GM12874 (cell line): ENCODE data around the gene RNF111.

ENCODE experiments used
- TF ChIP-seq, protein P1 (sequence below): IDR thresholded peaks from 2 replicates; pipeline ENCODE4 v1.5.1; 2011; ENCODE audit warnings: low read depth, mild to moderate bottlenecking, control low read depth, low read length, moderate library complexity; ENCODE audit not compliant: insufficient read depth

Gene RNF111

DNA sequence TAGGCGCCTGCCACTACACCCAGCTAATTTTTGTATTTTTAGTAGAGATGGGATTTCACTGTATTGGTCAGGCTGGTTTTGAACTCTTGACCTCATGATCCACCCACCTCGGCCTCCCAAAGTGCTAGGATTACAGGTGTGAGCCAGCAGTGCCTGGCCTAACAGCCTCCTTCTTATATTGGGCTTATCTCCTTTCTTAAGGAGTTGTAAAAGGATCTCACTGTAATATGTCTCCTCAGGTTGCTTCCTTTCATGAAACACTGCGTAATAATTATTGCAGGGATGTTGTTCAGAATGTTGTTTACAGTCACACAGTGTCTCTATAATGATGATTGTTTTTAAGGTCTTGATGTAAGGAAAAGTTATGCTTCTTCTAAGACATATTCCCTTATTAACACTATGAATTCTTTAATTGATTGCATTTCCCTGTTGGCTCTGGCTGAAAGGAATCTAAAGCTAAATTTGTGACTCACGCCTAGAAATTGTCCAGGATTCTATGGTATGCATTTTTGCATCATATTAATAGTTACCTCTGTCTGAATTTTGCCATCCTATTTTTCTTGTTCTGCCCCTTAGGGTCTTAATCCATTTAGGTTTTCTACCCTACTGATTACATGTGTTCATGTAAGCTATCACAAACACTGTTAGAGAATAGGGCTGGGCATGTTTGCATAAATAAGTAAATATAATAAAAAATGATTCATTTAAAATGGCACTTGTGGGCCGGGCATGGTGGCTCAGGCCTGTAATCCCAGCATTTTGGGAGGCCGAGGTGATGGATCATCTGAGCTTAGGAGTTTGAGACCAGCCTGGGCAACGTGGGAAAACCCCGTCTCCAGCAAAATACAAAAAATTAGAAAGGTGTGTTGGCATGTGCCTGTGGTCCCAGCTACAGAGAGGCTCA lies 24.5 kb upstream of the RNF111 start:
- TF ChIP-seq, protein P1, sequence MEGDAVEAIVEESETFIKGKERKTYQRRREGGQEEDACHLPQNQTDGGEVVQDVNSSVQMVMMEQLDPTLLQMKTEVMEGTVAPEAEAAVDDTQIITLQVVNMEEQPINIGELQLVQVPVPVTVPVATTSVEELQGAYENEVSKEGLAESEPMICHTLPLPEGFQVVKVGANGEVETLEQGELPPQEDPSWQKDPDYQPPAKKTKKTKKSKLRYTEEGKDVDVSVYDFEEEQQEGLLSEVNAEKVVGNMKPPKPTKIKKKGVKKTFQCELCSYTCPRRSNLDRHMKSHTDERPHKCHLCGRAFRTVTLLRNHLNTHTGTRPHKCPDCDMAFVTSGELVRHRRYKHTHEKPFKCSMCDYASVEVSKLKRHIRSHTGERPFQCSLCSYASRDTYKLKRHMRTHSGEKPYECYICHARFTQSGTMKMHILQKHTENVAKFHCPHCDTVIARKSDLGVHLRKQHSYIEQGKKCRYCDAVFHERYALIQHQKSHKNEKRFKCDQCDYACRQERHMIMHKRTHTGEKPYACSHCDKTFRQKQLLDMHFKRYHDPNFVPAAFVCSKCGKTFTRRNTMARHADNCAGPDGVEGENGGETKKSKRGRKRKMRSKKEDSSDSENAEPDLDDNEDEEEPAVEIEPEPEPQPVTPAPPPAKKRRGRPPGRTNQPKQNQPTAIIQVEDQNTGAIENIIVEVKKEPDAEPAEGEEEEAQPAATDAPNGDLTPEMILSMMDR = no peak

DNA sequence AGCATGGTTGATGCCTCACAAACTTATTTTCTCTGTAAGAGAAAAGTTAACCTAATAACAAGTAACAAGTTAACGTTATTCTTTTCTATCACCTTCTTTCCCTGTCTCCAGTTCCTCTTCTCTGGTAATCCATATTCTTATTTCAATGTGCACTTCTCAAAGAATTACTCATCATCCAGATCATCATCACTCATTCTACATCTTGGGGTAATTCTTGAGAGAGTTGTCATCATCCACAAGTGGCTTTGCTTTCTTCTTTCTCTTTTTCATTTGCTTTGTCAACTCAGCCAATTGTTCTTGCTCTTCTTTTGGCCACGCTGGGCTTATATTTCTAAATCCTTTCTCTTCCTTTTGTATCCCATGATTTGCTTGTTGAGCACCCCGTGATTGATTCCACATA lies 20.8 kb upstream of the RNF111 start:
- TF ChIP-seq, protein P1 = no peak

DNA sequence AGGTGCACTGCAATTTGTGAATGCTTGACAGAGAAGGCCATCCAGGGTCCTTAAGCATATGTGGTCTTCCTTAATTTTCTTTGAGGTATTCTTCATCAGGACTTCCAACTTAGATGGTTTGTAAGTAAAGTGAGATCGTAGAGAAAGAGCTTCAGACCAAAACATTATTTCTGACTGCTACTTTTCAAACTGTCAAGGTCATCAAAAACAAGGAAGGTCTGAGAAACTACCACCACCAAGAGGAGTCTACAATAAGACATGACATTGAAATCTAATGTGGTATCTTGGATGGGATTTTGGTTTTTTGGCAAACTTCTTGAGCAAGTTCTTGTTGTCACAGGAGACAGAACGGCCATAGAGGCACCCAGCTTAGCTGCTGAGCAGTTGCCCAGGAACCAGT lies 20.0 kb upstream of the RNF111 start:
- TF ChIP-seq, protein P1 = no peak

DNA sequence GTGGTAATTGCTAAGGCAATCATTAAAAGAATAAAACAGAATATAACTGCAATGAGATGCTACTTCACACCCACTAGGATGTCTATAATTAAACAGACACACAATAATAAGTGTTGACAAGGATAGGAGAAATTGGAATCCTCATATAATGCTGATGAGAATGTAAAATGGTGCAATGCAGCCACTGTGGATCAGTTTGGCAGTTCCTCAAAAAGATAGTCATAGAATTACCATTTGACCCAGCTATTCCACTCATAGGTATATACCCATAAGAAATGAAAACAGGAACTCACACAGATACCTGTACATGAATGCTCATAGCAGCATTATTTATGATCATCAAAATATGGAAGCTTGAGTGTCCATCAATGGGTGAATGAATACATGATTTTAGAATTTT lies 9.6 kb upstream of the RNF111 start:
- TF ChIP-seq, protein P1 = no peak

DNA sequence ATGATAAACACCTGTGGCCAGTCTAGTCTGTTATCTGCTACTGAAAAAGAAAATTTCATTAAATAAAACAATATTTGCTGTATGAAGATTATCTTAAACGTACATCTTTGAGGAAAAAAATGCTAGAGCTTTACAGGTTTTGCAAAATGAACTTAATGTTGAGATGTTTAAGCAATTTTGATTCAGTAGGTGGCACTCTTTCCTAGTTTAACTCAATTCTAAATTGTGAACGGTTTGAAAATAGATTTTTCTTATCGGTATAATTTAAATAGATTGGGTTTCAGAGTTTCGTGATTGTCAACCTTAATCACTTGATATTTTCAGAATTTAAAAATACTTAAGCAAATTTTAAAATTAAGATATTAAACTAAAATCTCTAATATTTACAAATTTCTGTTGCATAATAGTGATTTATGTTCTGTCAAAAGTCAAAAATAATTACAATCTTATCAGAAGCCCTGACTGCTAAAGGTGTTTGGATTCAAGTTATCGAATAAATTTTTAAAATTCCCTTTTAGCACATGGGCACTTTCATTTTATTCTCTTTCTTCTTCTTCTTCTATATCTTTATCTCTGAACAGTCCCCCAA lies 7.0 kb upstream of the RNF111 start:
- TF ChIP-seq, protein P1 = no peak

DNA sequence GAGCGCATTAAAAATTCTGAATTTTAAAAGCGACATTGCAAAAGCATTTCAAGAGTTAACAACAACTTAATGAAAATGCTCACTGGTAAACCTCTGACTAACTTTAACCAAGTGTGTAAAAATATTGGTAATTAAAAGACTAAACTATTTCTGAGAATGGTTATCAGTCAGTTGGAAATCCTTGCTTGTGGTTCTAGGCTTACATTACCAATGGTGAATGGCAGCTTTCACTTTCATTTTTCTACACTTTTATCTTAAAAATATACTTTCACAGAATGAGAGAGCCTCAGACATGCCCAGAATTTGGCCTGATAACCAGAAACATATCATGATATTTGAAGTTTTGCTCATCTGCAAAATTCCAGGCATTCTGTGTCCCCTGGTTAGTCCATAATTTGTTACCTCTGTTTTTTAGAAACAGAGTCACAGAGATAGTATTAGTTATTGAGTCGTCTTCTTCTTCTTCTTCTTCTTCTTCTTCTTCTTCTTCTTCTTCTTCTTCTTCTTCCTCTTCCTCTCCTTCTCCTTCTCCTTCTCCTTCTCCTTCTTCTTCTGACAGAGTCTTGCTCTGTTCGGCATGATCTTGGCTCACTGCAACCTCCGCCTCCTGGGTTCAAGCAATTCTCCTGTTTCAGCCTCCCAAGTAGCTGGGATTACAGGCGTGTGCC lies 5.5 kb upstream of the RNF111 start:
- TF ChIP-seq, protein P1 = no peak

DNA sequence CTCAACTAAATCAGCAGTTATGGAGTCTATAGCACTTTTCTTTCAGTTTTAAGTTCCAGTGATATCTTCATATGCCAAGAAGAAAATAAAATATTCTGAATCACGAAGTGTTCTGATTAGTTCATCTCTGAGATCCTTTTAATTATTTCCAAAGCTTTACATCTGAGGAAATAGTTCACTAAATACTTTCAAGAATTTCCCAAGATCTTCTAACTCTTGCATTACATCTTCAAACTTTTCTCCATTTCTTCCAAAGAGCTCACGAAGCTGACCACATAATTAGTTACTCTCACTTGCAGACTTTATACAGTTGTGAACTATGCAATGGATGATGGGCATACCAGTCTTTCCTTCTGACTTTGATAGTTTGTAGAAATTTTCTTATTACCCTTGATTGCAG lies 4.2 kb upstream of the RNF111 start:
- TF ChIP-seq, protein P1 = no peak
